Large intestine (tissue), 3 donors: ENCODE measurements around the gene SF3B2. TPM values are rescaled to one million over a fixed set of nuclear protein-coding genes. Genes with fewer than 3 reads are reported as not detected.
"Not testable (repeated sequence)": the region's sequence is repeated elsewhere in the genome, so short reads cannot be mapped to it uniquely, and the experiment has no call there.

Experiments used
- DNase-seq, 2 donors: peaks; one replicate each; pipeline versions ENCODE4 v3.0.0 to v3.0.0-alpha.2; 2013
- H3K27ac ChIP-seq: one replicate; pipeline ENCODE4 v1.5.1; 2013; ENCODE audit warnings: low read length
- H3K27me3 ChIP-seq: 2 replicates; pipeline ENCODE4 v1.6.1; 2013; ENCODE audit warnings: low read length; ENCODE audit not compliant: control insufficient read depth, insufficient read depth
- H3K36me3 ChIP-seq: 2 replicates; pipeline ENCODE4 v1.6.1; 2013; ENCODE audit warnings: low read length; ENCODE audit not compliant: control insufficient read depth, insufficient read depth
- H3K4me1 ChIP-seq: one replicate; pipeline ENCODE4 v1.6.1; 2013; ENCODE audit warnings: low read length; ENCODE audit not compliant: control insufficient read depth, insufficient read depth
- H3K4me3 ChIP-seq: one replicate; pipeline ENCODE4 v1.5.1; 2013; ENCODE audit warnings: low read length
- H3K9me3 ChIP-seq: one replicate; pipeline ENCODE4 v1.6.1; 2013; ENCODE audit warnings: mild to moderate bottlenecking, low read depth, low read length, moderate library complexity; ENCODE audit not compliant: control insufficient read depth
- WGBS: methylation state at CpG from one replicate; pipeline ENCODE4 v1.1.5; 2013; ENCODE audit warnings: low lambda C conversion rate; ENCODE audit not compliant: insufficient coverage; 5-methylcytosine and 5-hydroxymethylcytosine counted together
- polyA plus RNA-seq: library from polyadenylated mRNA; unstranded; fragments of 120-200 nt; gene quantifications from one replicate; pipeline ENCODE4 v1.2.1, GENCODE V29; 2013

Gene SF3B2
- polyA plus RNA-seq, 1 donor, result 146 TPM

- Histone ChIP-seq H3K4me1 (peaks cover 14% of the 10 kb centered on the region), H3K4me3 (no peak overlapping the region), H3K27me3 (no peaks in the 10 kb centered on the region), H3K9me3 (no peaks in the 10 kb centered on the region), H3K27ac (no peak overlapping the region), H3K36me3 (peaks cover 22% of the 10 kb centered on the region)
- DNase-seq, result no peak
- WGBS, result no CpG with 5 or more reads among the region's 3 CpGs
Observed at GRCh38 chr11:66072081-66072480, 19.9 kb downstream of the SF3B2 start.

- H3K4me1 ChIP-seq, result peaks cover 14% of the 10 kb centered on the region
- no peak for DNase-seq
- no peaks in the 10 kb centered on the region for H3K9me3 ChIP-seq
- no peaks in the 10 kb centered on the region for H3K27me3 ChIP-seq
- no peak overlapping the region for H3K27ac ChIP-seq
- no CpG with 5 or more reads among the region's 8 CpGs for WGBS
- no peak overlapping the region for H3K4me3 ChIP-seq
- H3K36me3 ChIP-seq, result peaks cover 18% of the 10 kb centered on the region
Observed at GRCh38 chr11:66072518-66072917, 20.4 kb downstream of the SF3B2 start.

GRCh38 chr11:66073669-66074068, 21.5 kb downstream of the SF3B2 start:
- no peak for DNase-seq
- H3K36me3 ChIP-seq, result peaks cover 6% of the 10 kb centered on the region
- no peak overlapping the region for H3K4me3 ChIP-seq
- H3K27me3 ChIP-seq, result no peaks in the 10 kb centered on the region
- H3K9me3 ChIP-seq, result no peaks in the 10 kb centered on the region
- WGBS, result no CpG with 5 or more reads among the region's 1 CpG
- H3K4me1 ChIP-seq, result peaks cover 14% of the 10 kb centered on the region
- H3K27ac ChIP-seq, result no peak overlapping the region

- H3K4me1 ChIP-seq, result peaks cover 7% of the 10 kb centered on the region
Observed at GRCh38 chr11:66075273-66075672, 23.1 kb downstream of the SF3B2 start.

GRCh38 chr11:66076561-66076960, 24.4 kb downstream of the SF3B2 start:
- no peak overlapping the region for H3K27ac ChIP-seq
- no peak for DNase-seq
- peaks cover 3% of the 10 kb centered on the region for H3K4me1 ChIP-seq

More at GRCh38 chr11:66075273-66075672, 23.1 kb downstream of the SF3B2 start:
- Histone ChIP-seq H3K9me3 (no peaks in the 10 kb centered on the region), H3K27me3 (no peaks in the 10 kb centered on the region), H3K4me3 (no peak overlapping the region), H3K36me3 (no peaks in the 10 kb centered on the region), H3K27ac (no peak overlapping the region)
- DNase-seq, result no peak
- WGBS, result no CpG with 5 or more reads among the region's 4 CpGs

GRCh38 chr11:66077927-66078326, 25.8 kb downstream of the SF3B2 start:
- DNase-seq, result no peak
- Histone ChIP-seq H3K27ac (no peak overlapping the region), H3K9me3 (no peaks in the 10 kb centered on the region), H3K4me1 (peaks cover 2% of the 10 kb centered on the region), H3K27me3 (no peaks in the 10 kb centered on the region), H3K36me3 (no peaks in the 10 kb centered on the region), H3K4me3 (no peak overlapping the region)
- whole genome bisulfite sequencing, result no CpG with 5 or more reads among the region's 3 CpGs

More at GRCh38 chr11:66076561-66076960, 24.4 kb downstream of the SF3B2 start:
- WGBS, result no CpG with 5 or more reads among the region's 9 CpGs
- Histone ChIP-seq H3K27me3 (no peaks in the 10 kb centered on the region), H3K36me3 (no peaks in the 10 kb centered on the region), H3K9me3 (no peaks in the 10 kb centered on the region), H3K4me3 (no peak overlapping the region)

GRCh38 chr11:66078949-66079348, 26.8 kb downstream of the SF3B2 start:
- H3K27me3 ChIP-seq, H3K9me3 ChIP-seq, H3K36me3 ChIP-seq, H3K4me3 ChIP-seq, DNase-seq, H3K27ac ChIP-seq: not testable (repeated sequence)
- WGBS, result no CpG with 5 or more reads among the region's 7 CpGs
- H3K4me1 ChIP-seq, result peaks cover 11% of the 10 kb centered on the region

- H3K27ac ChIP-seq, result no peak overlapping the region
- no peaks in the 10 kb centered on the region for H3K36me3 ChIP-seq
- peaks cover 11% of the 10 kb centered on the region for H3K4me1 ChIP-seq
- no peak for DNase-seq
- H3K9me3 ChIP-seq, result no peaks in the 10 kb centered on the region
- H3K27me3 ChIP-seq, result no peaks in the 10 kb centered on the region
- H3K4me3 ChIP-seq, result no peak overlapping the region
- WGBS, result 60% methylated on average over 2 of the region's 9 CpGs
Observed at GRCh38 chr11:66080055-66080817, 28.1 kb downstream of the SF3B2 start.

- H3K36me3 ChIP-seq, result no peaks in the 10 kb centered on the region
- no peaks in the 10 kb centered on the region for H3K27me3 ChIP-seq
- WGBS, result no CpG with 5 or more reads among the region's 5 CpGs
- peaks cover 11% of the 10 kb centered on the region for H3K4me1 ChIP-seq
- H3K27ac ChIP-seq, result no peak overlapping the region
- no peak overlapping the region for H3K4me3 ChIP-seq
- no peaks in the 10 kb centered on the region for H3K9me3 ChIP-seq
- DNase-seq, result no peak
Observed at GRCh38 chr11:66081505-66081904, 29.3 kb downstream of the SF3B2 start.

GRCh38 chr11:66082946-66083698, 31.0 kb downstream of the SF3B2 start:
- Histone ChIP-seq H3K27ac (no peak overlapping the region), H3K27me3 (no peaks in the 10 kb centered on the region), H3K4me3 (no peak overlapping the region), H3K9me3 (no peaks in the 10 kb centered on the region), H3K4me1 (peaks cover 11% of the 10 kb centered on the region), H3K36me3 (no peaks in the 10 kb centered on the region)
- peak in 1 of 2 donors; percentile 39 for DNase-seq
- WGBS, result 13% methylated on average over 1 of the region's 4 CpGs
